CD14-positive monocyte (primary cell): ENCODE data around the gene CCL4. TPM values are rescaled to one million over a fixed set of nuclear protein-coding genes. Genes with fewer than 3 reads are reported as not detected.

Experiments
- DNase-seq, 3 donors: peaks; one replicate each; pipeline ENCODE4 v3.0.0-alpha.2; 2011 to 2022
- H2AFZ ChIP-seq: 2 replicates; pipeline ENCODE4 v1.6.0; 2012; ENCODE audit warnings: mild to moderate bottlenecking, low read depth, low read length, inconsistent platforms; ENCODE audit not compliant: insufficient read depth, poor library complexity, severe bottlenecking
- H3K27ac ChIP-seq, 2 donors: 1 replicate in 1 of 2; 2 replicates in 1 of 2; pipeline ENCODE4 v1.5.1; 2012 to 2013; ENCODE audit warnings: low read length in 2 of 2, control low read depth in 1 of 2, inconsistent platforms in 1 of 2, low read depth in 1 of 2, mild to moderate bottlenecking in 1 of 2
- H3K27me3 ChIP-seq, 2 donors: one replicate each; pipeline versions ENCODE4 v1.6.0 to v1.6.1; 2011 to 2013; ENCODE audit warnings: low read length in 2 of 2; ENCODE audit not compliant: control insufficient read depth in 2 of 2, insufficient read depth in 2 of 2
- H3K36me3 ChIP-seq, 2 donors: replicated peaks in 1 of 2; 1 replicate in 1 of 2; 2 replicates in 1 of 2; pipeline versions ENCODE4 v1.5.1 to v1.6.1; 2012 to 2013; ENCODE audit warnings: low read length in 2 of 2, control low read depth in 1 of 2, inconsistent platforms in 1 of 2, mild to moderate bottlenecking in 1 of 2; ENCODE audit not compliant: insufficient read depth in 2 of 2, control insufficient read depth in 1 of 2
- H3K4me1 ChIP-seq, 2 donors: 1 replicate in 1 of 2; 2 replicates in 1 of 2; pipeline versions ENCODE4 v1.5.1 to v1.6.1; 2012 to 2013; ENCODE audit warnings: low read length in 2 of 2, control low read depth in 1 of 2, inconsistent platforms in 1 of 2, mild to moderate bottlenecking in 1 of 2, moderate library complexity in 1 of 2; ENCODE audit not compliant: insufficient read depth in 2 of 2, control insufficient read depth in 1 of 2
- H3K4me2 ChIP-seq: replicated peaks from 2 replicates; pipeline ENCODE3; 2012; ENCODE audit warnings: low read length, moderate library complexity, mild to moderate bottlenecking; ENCODE audit not compliant: poor library complexity, severe bottlenecking; ENCODE audit errors: extremely low read depth
- H3K4me3 ChIP-seq, 3 experiments: fragments of 200-600 bp in 1 of 3; sonication (generic) in 1 of 3; replicated peaks in 1 of 3; 1 replicate in 2 of 3; 2 replicates in 1 of 3; pipeline ENCODE4 v1.5.1; 2011 to 2013; ENCODE audit warnings: low read length in 3 of 3, mild to moderate bottlenecking in 3 of 3, control low read depth in 2 of 3, low read depth in 2 of 3, inconsistent platforms in 1 of 3, moderate library complexity in 1 of 3
- H3K79me2 ChIP-seq: 2 replicates; pipeline ENCODE4 v1.6.0; 2012; ENCODE audit warnings: mild to moderate bottlenecking, control low read depth, inconsistent platforms, low read length, moderate library complexity; ENCODE audit not compliant: insufficient read depth
- H3K9ac ChIP-seq: 2 replicates; pipeline ENCODE4 v1.6.0; 2017; ENCODE audit warnings: low read length, mild to moderate bottlenecking; ENCODE audit not compliant: insufficient read depth, poor library complexity, severe bottlenecking
- H3K9me3 ChIP-seq, 2 donors: replicated peaks in 1 of 2; 1 replicate in 1 of 2; 2 replicates in 1 of 2; pipeline versions ENCODE4 v1.5.1 to v1.6.1; 2012 to 2013; ENCODE audit warnings: low read length in 2 of 2, control low read depth in 1 of 2; ENCODE audit not compliant: control insufficient read depth in 1 of 2, insufficient read depth in 1 of 2
- H4K20me1 ChIP-seq: 2 replicates; pipeline ENCODE4 v1.6.0; 2012; ENCODE audit warnings: mild to moderate bottlenecking, low read length, control low read depth, moderate library complexity; ENCODE audit not compliant: insufficient read depth
- H3K27ac Mint-ChIP-seq, 7 donors: one replicate each; pipeline ENCODE4 v1.8.0; 2020; ENCODE audit warnings: mild to moderate bottlenecking in 7 of 7, mixed read lengths in 7 of 7, moderate library complexity in 6 of 7, inconsistent platforms in 2 of 7
- H3K27me3 Mint-ChIP-seq, 3 donors: one replicate each; pipeline ENCODE4 v1.8.0; 2021 to 2022; ENCODE audit warnings: low read depth in 3 of 3, mild to moderate bottlenecking in 3 of 3, mixed read lengths in 3 of 3, moderate library complexity in 3 of 3, inconsistent platforms in 1 of 3
- H3K36me3 Mint-ChIP-seq, 2 donors: one replicate each; pipeline ENCODE4 v1.8.0; 2020; ENCODE audit warnings: mixed read lengths in 2 of 2, inconsistent platforms in 1 of 2, mild to moderate bottlenecking in 1 of 2
- H3K4me1 Mint-ChIP-seq: one replicate; pipeline ENCODE4 v1.8.0; 2020; ENCODE audit warnings: mild to moderate bottlenecking, mixed read lengths
- H3K4me3 Mint-ChIP-seq, 2 donors: one replicate each; pipeline ENCODE4 v1.8.0; 2020; ENCODE audit warnings: mild to moderate bottlenecking in 2 of 2, mixed read lengths in 2 of 2, moderate library complexity in 1 of 2
- H3K9me3 Mint-ChIP-seq, 7 donors: one replicate each; pipeline ENCODE4 v1.8.0; 2020 to 2022; ENCODE audit warnings: mixed read lengths in 7 of 7, mild to moderate bottlenecking in 6 of 7, moderate library complexity in 6 of 7, inconsistent platforms in 2 of 7
- WGBS: methylation state at CpG from one replicate; pipeline ENCODE4 v1.1.5; 2013; ENCODE audit warnings: missing lambda C conversion rate; ENCODE audit not compliant: insufficient coverage; 5-methylcytosine and 5-hydroxymethylcytosine counted together
- intact Hi-C, 2 donors: fragments of 100-400 bp; cut with micrococcal nuclease; formaldehyde crosslinking; loops; one replicate each; pipeline versions ENCODE4 v1.15.0 to v1.15.1; 2023
- polyA plus RNA-seq, 3 donors: library from polyadenylated mRNA; depleted of rRNA in 1 of 3; unstranded in 2 of 3; stranded (reverse) in 1 of 3; fragments of 300-500 nt in 2 of 3; fragments of >200 nt in 1 of 3; fragmentation: Illumina TruSeq in 2 of 3; gene quantifications; 1 replicate in 2 of 3; 2 replicates in 1 of 3; pipeline ENCODE4 v1.2.3, GENCODE V29; 2012 to 2021
- TF ChIP-seq, protein P1 (sequence below): fragments of 200-600 bp; IDR thresholded peaks from one replicate; pipeline ENCODE4 v1.8.0; 2022; ENCODE audit warnings: antibody characterized with exemption, mild to moderate bottlenecking

CCL4 gene
- polyA plus RNA-seq, 3 donors: 11.8 to 41.7 (median 40.6) TPM

DNA sequence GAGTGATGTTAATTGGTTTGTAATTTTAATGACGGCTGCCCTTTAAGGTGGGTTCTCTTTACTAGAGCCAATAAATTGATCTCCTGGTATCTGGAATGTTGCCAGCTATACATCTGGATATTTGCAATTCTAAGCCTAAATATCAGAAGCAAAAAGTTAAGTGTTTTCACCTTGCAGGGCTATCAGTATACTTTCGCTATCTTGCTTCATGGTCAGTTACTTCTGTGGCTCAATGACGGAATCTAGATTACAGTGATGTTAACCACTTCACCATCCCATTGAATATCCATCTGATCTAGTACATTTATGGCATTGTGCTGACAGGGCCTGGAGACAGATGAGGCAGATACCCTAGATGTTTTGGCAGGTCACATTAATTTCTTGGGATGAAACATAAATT lies 28.3 kb downstream of the CCL4 start:
- Histone ChIP-seq H3K4me2 (no peak overlapping the region), H3K9me3 (peaks cover 0 to 2% of the 10 kb centered on the region in 2 donors), H4K20me1 (no peaks in the 10 kb centered on the region), H3K27ac (no peak overlapping the region), H3K27me3 (no peaks in the 10 kb centered on the region), H3K79me2 (no peaks in the 10 kb centered on the region), H3K9ac (no peak overlapping the region), H3K4me1 (peaks cover 15 to 27% of the 10 kb centered on the region in 2 donors), H3K4me3 (no peak overlapping the region), H2AFZ (no peak overlapping the region), H3K36me3 (no peaks in the 10 kb centered on the region)
- peaks cover 43% of the 10 kb centered on the region for H3K4me1 Mint-ChIP-seq
- TF ChIP-seq, protein P1, sequence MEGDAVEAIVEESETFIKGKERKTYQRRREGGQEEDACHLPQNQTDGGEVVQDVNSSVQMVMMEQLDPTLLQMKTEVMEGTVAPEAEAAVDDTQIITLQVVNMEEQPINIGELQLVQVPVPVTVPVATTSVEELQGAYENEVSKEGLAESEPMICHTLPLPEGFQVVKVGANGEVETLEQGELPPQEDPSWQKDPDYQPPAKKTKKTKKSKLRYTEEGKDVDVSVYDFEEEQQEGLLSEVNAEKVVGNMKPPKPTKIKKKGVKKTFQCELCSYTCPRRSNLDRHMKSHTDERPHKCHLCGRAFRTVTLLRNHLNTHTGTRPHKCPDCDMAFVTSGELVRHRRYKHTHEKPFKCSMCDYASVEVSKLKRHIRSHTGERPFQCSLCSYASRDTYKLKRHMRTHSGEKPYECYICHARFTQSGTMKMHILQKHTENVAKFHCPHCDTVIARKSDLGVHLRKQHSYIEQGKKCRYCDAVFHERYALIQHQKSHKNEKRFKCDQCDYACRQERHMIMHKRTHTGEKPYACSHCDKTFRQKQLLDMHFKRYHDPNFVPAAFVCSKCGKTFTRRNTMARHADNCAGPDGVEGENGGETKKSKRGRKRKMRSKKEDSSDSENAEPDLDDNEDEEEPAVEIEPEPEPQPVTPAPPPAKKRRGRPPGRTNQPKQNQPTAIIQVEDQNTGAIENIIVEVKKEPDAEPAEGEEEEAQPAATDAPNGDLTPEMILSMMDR: no peak
- no peak overlapping the region for H3K27ac Mint-ChIP-seq
- intact Hi-C loops: loop anchor here in 1 of 2 donors (5.0 kb wide), 1 partner anchor 100 kb away; no protein-coding TSS in a partner anchor
- no peaks in the 10 kb centered on the region for H3K36me3 Mint-ChIP-seq
- peaks cover 0 to 4% (median 0%) of the 10 kb centered on the region in 3 donors for H3K27me3 Mint-ChIP-seq
- 90% methylated on average over 2 of the region's 3 CpGs for WGBS
- peaks cover 0 to 2% (median 2%) of the 10 kb centered on the region in 7 donors for H3K9me3 Mint-ChIP-seq
- no peak for DNase-seq
- H3K4me3 Mint-ChIP-seq: no peak overlapping the region

DNA sequence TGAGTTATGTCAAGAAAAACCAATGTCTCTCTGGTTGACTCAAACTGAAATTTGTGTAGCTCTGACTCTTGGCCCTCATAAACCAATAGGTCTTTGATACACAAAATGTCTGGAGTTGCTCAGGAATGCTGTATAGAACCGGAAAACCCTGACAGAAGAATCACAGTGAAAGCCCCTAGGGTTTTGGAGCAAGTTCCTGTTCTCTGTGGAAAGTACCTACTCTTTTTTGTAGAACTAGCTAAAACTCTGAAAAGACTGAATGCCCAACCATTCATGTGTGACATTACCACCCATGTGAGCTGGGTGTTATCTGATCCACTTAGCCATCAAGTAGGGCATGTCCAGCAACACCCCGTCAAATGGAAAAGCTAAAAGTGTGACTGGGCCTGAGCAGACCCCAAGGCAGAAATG lies 28.8 kb downstream of the CCL4 start:
- Mint-ChIP-seq H3K4me1 (peaks cover 43% of the 10 kb centered on the region), H3K27ac (no peak overlapping the region), H3K36me3 (no peaks in the 10 kb centered on the region), H3K27me3 (peaks cover 0 to 4% (median 1%) of the 10 kb centered on the region in 3 donors), H3K9me3 (no peaks in the 10 kb centered on the region), H3K4me3 (no peak overlapping the region)
- H3K4me2 ChIP-seq: no peak overlapping the region
- H3K27ac ChIP-seq: no peak overlapping the region
- no peak overlapping the region for H3K9ac ChIP-seq
- H3K36me3 ChIP-seq: no peaks in the 10 kb centered on the region
- H3K27me3 ChIP-seq: no peaks in the 10 kb centered on the region
- intact Hi-C loops: loop anchor here in 1 of 2 donors (5.0 kb wide), 1 partner anchor 100 kb away; no protein-coding TSS in a partner anchor
- H3K4me3 ChIP-seq: no peak overlapping the region
- TF ChIP-seq, protein P1: no peak
- no peaks in the 10 kb centered on the region for H4K20me1 ChIP-seq
- no peaks in the 10 kb centered on the region for H3K9me3 ChIP-seq
- no peaks in the 10 kb centered on the region for H3K79me2 ChIP-seq
- no peak overlapping the region for H2AFZ ChIP-seq
- WGBS: 83% methylated on average over 1 of the region's 2 CpGs
- peaks cover 15 to 27% of the 10 kb centered on the region in 2 donors for H3K4me1 ChIP-seq
- DNase-seq: peak in 1 of 3 donors; percentile 63
